ENCODE measurements around the gene ANKRD36B.
"Not testable (repeated sequence)": the region's sequence is repeated elsewhere in the genome, so short reads cannot be mapped to it uniquely, and the experiment has no call there.

- not testable (repeated sequence) for TF ChIP-seq POLR2A (IDR thresholded peaks at IDR 0.05)
- TF ChIP-seq, protein P1, sequence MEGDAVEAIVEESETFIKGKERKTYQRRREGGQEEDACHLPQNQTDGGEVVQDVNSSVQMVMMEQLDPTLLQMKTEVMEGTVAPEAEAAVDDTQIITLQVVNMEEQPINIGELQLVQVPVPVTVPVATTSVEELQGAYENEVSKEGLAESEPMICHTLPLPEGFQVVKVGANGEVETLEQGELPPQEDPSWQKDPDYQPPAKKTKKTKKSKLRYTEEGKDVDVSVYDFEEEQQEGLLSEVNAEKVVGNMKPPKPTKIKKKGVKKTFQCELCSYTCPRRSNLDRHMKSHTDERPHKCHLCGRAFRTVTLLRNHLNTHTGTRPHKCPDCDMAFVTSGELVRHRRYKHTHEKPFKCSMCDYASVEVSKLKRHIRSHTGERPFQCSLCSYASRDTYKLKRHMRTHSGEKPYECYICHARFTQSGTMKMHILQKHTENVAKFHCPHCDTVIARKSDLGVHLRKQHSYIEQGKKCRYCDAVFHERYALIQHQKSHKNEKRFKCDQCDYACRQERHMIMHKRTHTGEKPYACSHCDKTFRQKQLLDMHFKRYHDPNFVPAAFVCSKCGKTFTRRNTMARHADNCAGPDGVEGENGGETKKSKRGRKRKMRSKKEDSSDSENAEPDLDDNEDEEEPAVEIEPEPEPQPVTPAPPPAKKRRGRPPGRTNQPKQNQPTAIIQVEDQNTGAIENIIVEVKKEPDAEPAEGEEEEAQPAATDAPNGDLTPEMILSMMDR (IDR thresholded peaks at IDR 0.05): not testable (repeated sequence)
Measured at GRCh38 chr2:97490141-97490540, 99.5 kb downstream of the ANKRD36B start.
